NB4 (cell line): ENCODE data around the gene C16orf46.

Source experiments
- DNase-seq: peaks from one replicate; pipeline ENCODE4 v3.0.0; 2010; ENCODE audit warnings: low read depth
- H3K4me3 ChIP-seq: one replicate; pipeline ENCODE4 v1.5.1; 2011; ENCODE audit warnings: mild to moderate bottlenecking, low read depth, low read length, moderate library complexity
- MAX ChIP-seq: IDR thresholded peaks from 2 replicates; pipeline ENCODE4 v1.6.1; 2011; ENCODE audit warnings: low read depth, low read length
- MYC ChIP-seq: IDR thresholded peaks from 2 replicates; pipeline ENCODE4 v1.6.1; 2011; ENCODE audit warnings: low read depth, low read length
- POLR2A ChIP-seq: IDR thresholded peaks from 2 replicates; pipeline ENCODE4 v1.6.1; 2011; ENCODE audit warnings: mild to moderate bottlenecking; ENCODE audit not compliant: insufficient read length; ENCODE audit errors: extremely low read depth
- TF ChIP-seq, protein P1 (sequence below): IDR thresholded peaks from one replicate; pipeline ENCODE4 v1.5.1; 2012; ENCODE audit warnings: low read depth, low read length

The C16orf46 gene

GRCh38 chr16:81061307-81061640, 15.8 kb downstream of the C16orf46 start:
- no peak for TF ChIP-seq MYC
- TF ChIP-seq, protein P1, sequence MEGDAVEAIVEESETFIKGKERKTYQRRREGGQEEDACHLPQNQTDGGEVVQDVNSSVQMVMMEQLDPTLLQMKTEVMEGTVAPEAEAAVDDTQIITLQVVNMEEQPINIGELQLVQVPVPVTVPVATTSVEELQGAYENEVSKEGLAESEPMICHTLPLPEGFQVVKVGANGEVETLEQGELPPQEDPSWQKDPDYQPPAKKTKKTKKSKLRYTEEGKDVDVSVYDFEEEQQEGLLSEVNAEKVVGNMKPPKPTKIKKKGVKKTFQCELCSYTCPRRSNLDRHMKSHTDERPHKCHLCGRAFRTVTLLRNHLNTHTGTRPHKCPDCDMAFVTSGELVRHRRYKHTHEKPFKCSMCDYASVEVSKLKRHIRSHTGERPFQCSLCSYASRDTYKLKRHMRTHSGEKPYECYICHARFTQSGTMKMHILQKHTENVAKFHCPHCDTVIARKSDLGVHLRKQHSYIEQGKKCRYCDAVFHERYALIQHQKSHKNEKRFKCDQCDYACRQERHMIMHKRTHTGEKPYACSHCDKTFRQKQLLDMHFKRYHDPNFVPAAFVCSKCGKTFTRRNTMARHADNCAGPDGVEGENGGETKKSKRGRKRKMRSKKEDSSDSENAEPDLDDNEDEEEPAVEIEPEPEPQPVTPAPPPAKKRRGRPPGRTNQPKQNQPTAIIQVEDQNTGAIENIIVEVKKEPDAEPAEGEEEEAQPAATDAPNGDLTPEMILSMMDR, result no peak
- TF ChIP-seq MAX, result no peak
- no peak for TF ChIP-seq POLR2A
- DNase-seq, result no peak
- no peak overlapping the region for H3K4me3 ChIP-seq

- no peak for DNase-seq
- no peak overlapping the region for H3K4me3 ChIP-seq
- TF ChIP-seq, protein P1, result no peak
- TF ChIP-seq MYC, result no peak
- TF ChIP-seq MAX, result no peak
- TF ChIP-seq POLR2A, result no peak
Observed at GRCh38 chr16:81060576-81061306, 16.3 kb downstream of the C16orf46 start.

- DNase-seq, result no peak
- TF ChIP-seq, protein P1, result no peak
- no peak for TF ChIP-seq POLR2A
- TF ChIP-seq MAX, result no peak
- no peak for TF ChIP-seq MYC
- no peak overlapping the region for H3K4me3 ChIP-seq
Observed at GRCh38 chr16:81053761-81054160, 23.3 kb downstream of the C16orf46 start.

DNA sequence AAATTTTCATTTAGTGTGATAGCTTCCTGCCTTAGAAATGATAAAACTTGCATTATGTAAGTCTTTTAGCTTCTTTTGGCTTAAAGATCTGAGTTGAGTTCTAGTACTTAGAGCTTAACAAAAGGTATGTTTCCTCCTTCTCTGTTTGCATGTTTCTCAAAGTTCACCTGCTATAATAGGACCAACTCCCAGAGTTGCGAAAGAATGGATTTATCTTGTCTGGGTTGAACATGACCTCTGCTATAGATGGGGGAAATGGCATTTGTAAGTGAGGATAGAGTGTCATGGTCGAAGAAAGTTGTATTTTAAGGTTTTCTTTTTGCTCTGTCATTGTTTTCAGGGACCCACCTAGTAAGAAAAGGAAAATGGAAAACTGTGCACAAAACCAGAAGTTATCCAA, 34.2 kb downstream of the C16orf46 start:
- H3K4me3 ChIP-seq, result no peak overlapping the region
- TF ChIP-seq, protein P1, result no peak
- no peak for TF ChIP-seq MAX
- no peak for TF ChIP-seq POLR2A
- no peak for TF ChIP-seq MYC
- DNase-seq, result no peak

DNA sequence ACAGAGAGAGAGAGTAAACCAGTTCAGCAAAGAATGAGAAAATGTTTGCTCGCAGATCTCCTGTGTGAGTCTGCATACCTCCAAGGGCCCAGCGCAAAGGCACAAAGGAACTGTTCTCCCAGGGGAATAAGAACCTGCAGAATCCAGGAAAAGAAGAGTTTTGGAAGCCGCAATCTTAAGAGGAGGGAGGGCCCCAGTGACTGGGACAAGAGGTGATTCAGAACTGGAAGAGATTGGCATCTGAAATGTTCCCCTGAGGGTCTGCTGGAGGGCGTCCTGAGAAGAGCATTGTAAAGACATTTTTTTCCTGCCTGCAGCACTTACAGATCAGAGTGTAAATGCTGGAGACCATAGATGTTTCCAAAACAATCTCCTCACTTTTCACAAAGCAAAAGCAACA, 35.3 kb downstream of the C16orf46 start:
- no peak for DNase-seq
- no peak overlapping the region for H3K4me3 ChIP-seq
- TF ChIP-seq, protein P1, result no peak
- TF ChIP-seq MAX, result no peak
- TF ChIP-seq POLR2A, result no peak
- no peak for TF ChIP-seq MYC
